ENCODE measurements around the gene CALN1.

The CALN1 gene

GRCh38 chr7:72408966-72409637, 3.0 kb downstream of the CALN1 start:
- H3K27me3 ChIP-seq (ENCODE audit: control insufficient read depth, insufficient read depth, low read length) = no peaks in the 10 kb centered on the region
- H3K9me3 ChIP-seq (ENCODE audit: control insufficient read depth, insufficient read depth, low read length) = no peaks in the 10 kb centered on the region
- no peak overlapping the region for H3K9ac ChIP-seq (ENCODE audit: low read depth, low read length)
- H3K4me3 ChIP-seq (ENCODE audit: low read depth, low read length) = no peak overlapping the region
- H3K4me1 ChIP-seq (ENCODE audit: control insufficient read depth, insufficient read depth, low read length) = no peaks in the 10 kb centered on the region
- H3K27ac ChIP-seq (ENCODE audit: low read depth, low read length) = no peak overlapping the region
- H3K36me3 ChIP-seq (ENCODE audit: control insufficient read depth, insufficient read depth, low read length) = no peaks in the 10 kb centered on the region

GRCh38 chr7:72406820-72407403, 5.2 kb downstream of the CALN1 start:
- Histone ChIP-seq H3K4me3 (ENCODE audit: low read depth, low read length) (no peak overlapping the region), H3K9me3 (ENCODE audit: control insufficient read depth, insufficient read depth, low read length) (no peaks in the 10 kb centered on the region), H3K27ac (ENCODE audit: low read depth, low read length) (no peak overlapping the region), H3K9ac (ENCODE audit: low read depth, low read length) (no peak overlapping the region), H3K36me3 (ENCODE audit: control insufficient read depth, insufficient read depth, low read length) (no peaks in the 10 kb centered on the region), H3K27me3 (ENCODE audit: control insufficient read depth, insufficient read depth, low read length) (no peaks in the 10 kb centered on the region), H3K4me1 (ENCODE audit: control insufficient read depth, insufficient read depth, low read length) (no peaks in the 10 kb centered on the region)

- no peak overlapping the region for H3K4me3 ChIP-seq (ENCODE audit: low read depth, low read length)
- H3K9me3 ChIP-seq (ENCODE audit: control insufficient read depth, insufficient read depth, low read length) = no peaks in the 10 kb centered on the region
- no peaks in the 10 kb centered on the region for H3K27me3 ChIP-seq (ENCODE audit: control insufficient read depth, insufficient read depth, low read length)
- no peak overlapping the region for H3K9ac ChIP-seq (ENCODE audit: low read depth, low read length)
- no peaks in the 10 kb centered on the region for H3K36me3 ChIP-seq (ENCODE audit: control insufficient read depth, insufficient read depth, low read length)
- H3K27ac ChIP-seq (ENCODE audit: low read depth, low read length) = no peak overlapping the region
- H3K4me1 ChIP-seq (ENCODE audit: control insufficient read depth, insufficient read depth, low read length) = no peaks in the 10 kb centered on the region
These were observed 6.3 kb downstream of the CALN1 start for GRCh38 chr7:72405871-72406270.

GRCh38 chr7:72405418-72405817, 6.7 kb downstream of the CALN1 start:
- Histone ChIP-seq H3K36me3 (ENCODE audit: control insufficient read depth, insufficient read depth, low read length) (no peaks in the 10 kb centered on the region), H3K4me1 (ENCODE audit: control insufficient read depth, insufficient read depth, low read length) (no peaks in the 10 kb centered on the region), H3K27me3 (ENCODE audit: control insufficient read depth, insufficient read depth, low read length) (no peaks in the 10 kb centered on the region), H3K9ac (ENCODE audit: low read depth, low read length) (no peak overlapping the region), H3K9me3 (ENCODE audit: control insufficient read depth, insufficient read depth, low read length) (no peaks in the 10 kb centered on the region), H3K27ac (ENCODE audit: low read depth, low read length) (no peak overlapping the region), H3K4me3 (ENCODE audit: low read depth, low read length) (no peak overlapping the region)

- Histone ChIP-seq H3K4me1 (ENCODE audit: control insufficient read depth, insufficient read depth, low read length) (no peaks in the 10 kb centered on the region), H3K9me3 (ENCODE audit: control insufficient read depth, insufficient read depth, low read length) (no peaks in the 10 kb centered on the region), H3K9ac (ENCODE audit: low read depth, low read length) (no peak overlapping the region), H3K4me3 (ENCODE audit: low read depth, low read length) (no peak overlapping the region), H3K27ac (ENCODE audit: low read depth, low read length) (no peak overlapping the region), H3K36me3 (ENCODE audit: control insufficient read depth, insufficient read depth, low read length) (no peaks in the 10 kb centered on the region), H3K27me3 (ENCODE audit: control insufficient read depth, insufficient read depth, low read length) (no peaks in the 10 kb centered on the region)
These were observed 7.4 kb downstream of the CALN1 start for GRCh38 chr7:72404743-72405142.

- Histone ChIP-seq H3K9ac (ENCODE audit: low read depth, low read length) (no peak overlapping the region), H3K4me1 (ENCODE audit: control insufficient read depth, insufficient read depth, low read length) (no peaks in the 10 kb centered on the region), H3K4me3 (ENCODE audit: low read depth, low read length) (no peak overlapping the region), H3K36me3 (ENCODE audit: control insufficient read depth, insufficient read depth, low read length) (no peaks in the 10 kb centered on the region), H3K27me3 (ENCODE audit: control insufficient read depth, insufficient read depth, low read length) (no peaks in the 10 kb centered on the region), H3K9me3 (ENCODE audit: control insufficient read depth, insufficient read depth, low read length) (no peaks in the 10 kb centered on the region), H3K27ac (ENCODE audit: low read depth, low read length) (no peak overlapping the region)
These were observed 8.6 kb downstream of the CALN1 start for GRCh38 chr7:72403458-72404076.

GRCh38 chr7:72394016-72394415, 18.1 kb downstream of the CALN1 start:
- Histone ChIP-seq H3K27ac (ENCODE audit: low read depth, low read length) (no peak overlapping the region), H3K9ac (ENCODE audit: low read depth, low read length) (no peak overlapping the region)

GRCh38 chr7:72391821-72392377, 20.2 kb downstream of the CALN1 start:
- no peaks in the 10 kb centered on the region for H3K36me3 ChIP-seq (ENCODE audit: control insufficient read depth, insufficient read depth, low read length)
- no peaks in the 10 kb centered on the region for H3K9me3 ChIP-seq (ENCODE audit: control insufficient read depth, insufficient read depth, low read length)

More at GRCh38 chr7:72394016-72394415, 18.1 kb downstream of the CALN1 start:
- Histone ChIP-seq H3K36me3 (ENCODE audit: control insufficient read depth, insufficient read depth, low read length) (no peaks in the 10 kb centered on the region), H3K4me3 (ENCODE audit: low read depth, low read length) (no peak overlapping the region), H3K9me3 (ENCODE audit: control insufficient read depth, insufficient read depth, low read length) (no peaks in the 10 kb centered on the region), H3K4me1 (ENCODE audit: control insufficient read depth, insufficient read depth, low read length) (no peaks in the 10 kb centered on the region), H3K27me3 (ENCODE audit: control insufficient read depth, insufficient read depth, low read length) (no peaks in the 10 kb centered on the region)

GRCh38 chr7:72386118-72386517, 26.0 kb downstream of the CALN1 start:
- H3K9ac ChIP-seq (ENCODE audit: low read depth, low read length) = no peak overlapping the region
- H3K9me3 ChIP-seq (ENCODE audit: control insufficient read depth, insufficient read depth, low read length) = 0 out of 2 replicates have a peak, but pooled peaks cover 2% of the 10 kb centered on the region
- no peaks in the 10 kb centered on the region for H3K4me1 ChIP-seq (ENCODE audit: control insufficient read depth, insufficient read depth, low read length)
- H3K4me3 ChIP-seq (ENCODE audit: low read depth, low read length) = no peak overlapping the region
- no peak overlapping the region for H3K27ac ChIP-seq (ENCODE audit: low read depth, low read length)
- H3K27me3 ChIP-seq (ENCODE audit: control insufficient read depth, insufficient read depth, low read length) = no peaks in the 10 kb centered on the region
- H3K36me3 ChIP-seq (ENCODE audit: control insufficient read depth, insufficient read depth, low read length) = no peaks in the 10 kb centered on the region

More at GRCh38 chr7:72391821-72392377, 20.2 kb downstream of the CALN1 start:
- Histone ChIP-seq H3K4me1 (ENCODE audit: control insufficient read depth, insufficient read depth, low read length) (no peaks in the 10 kb centered on the region), H3K27ac (ENCODE audit: low read depth, low read length) (no peak overlapping the region), H3K4me3 (ENCODE audit: low read depth, low read length) (no peak overlapping the region), H3K9ac (ENCODE audit: low read depth, low read length) (no peak overlapping the region), H3K27me3 (ENCODE audit: control insufficient read depth, insufficient read depth, low read length) (no peaks in the 10 kb centered on the region)

GRCh38 chr7:72362246-72362645, 49.9 kb downstream of the CALN1 start:
- Histone ChIP-seq H3K4me1 (ENCODE audit: control insufficient read depth, insufficient read depth, low read length) (no peaks in the 10 kb centered on the region), H3K4me3 (ENCODE audit: low read depth, low read length) (no peak overlapping the region), H3K27ac (ENCODE audit: low read depth, low read length) (no peak overlapping the region), H3K27me3 (ENCODE audit: control insufficient read depth, insufficient read depth, low read length) (no peaks in the 10 kb centered on the region), H3K9me3 (ENCODE audit: control insufficient read depth, insufficient read depth, low read length) (no peaks in the 10 kb centered on the region), H3K36me3 (ENCODE audit: control insufficient read depth, insufficient read depth, low read length) (no peaks in the 10 kb centered on the region), H3K9ac (ENCODE audit: low read depth, low read length) (no peak overlapping the region)

- H3K9ac ChIP-seq (ENCODE audit: low read depth, low read length) = no peak overlapping the region
- no peak overlapping the region for H3K4me3 ChIP-seq (ENCODE audit: low read depth, low read length)
- peaks cover 22% of the 10 kb centered on the region for H3K4me1 ChIP-seq (ENCODE audit: control insufficient read depth, insufficient read depth, low read length)
- no peak overlapping the region for H3K27ac ChIP-seq (ENCODE audit: low read depth, low read length)
- H3K9me3 ChIP-seq (ENCODE audit: control insufficient read depth, insufficient read depth, low read length) = no peaks in the 10 kb centered on the region
- H3K36me3 ChIP-seq (ENCODE audit: control insufficient read depth, insufficient read depth, low read length) = no peaks in the 10 kb centered on the region
- no peaks in the 10 kb centered on the region for H3K27me3 ChIP-seq (ENCODE audit: control insufficient read depth, insufficient read depth, low read length)
These were observed 66.9 kb downstream of the CALN1 start for GRCh38 chr7:72345208-72345727.
